SK-MEL-5 (cell line): ENCODE results near the gene FLRT1. TPM values are rescaled to one million over a fixed set of nuclear protein-coding genes. Genes with fewer than 3 reads are reported as not detected.

Experiments
- DNase-seq: peaks from one replicate; pipeline ENCODE4 v3.0.0-alpha.2; 2016; ENCODE audit warnings: low read depth, low spot score
- in situ Hi-C: cut with HindIII; loops from 2 replicates; pipeline ENCODE4 v1.10.0; 2016; ENCODE audit warnings: low sequenced_read_pairs, high pct_unique_total_duplicates, low pct_unique_long_range_greater_than_20kb
- polyA plus RNA-seq, 2 experiments: library from polyadenylated mRNA; depleted of rRNA; stranded (reverse); fragments of >200 nt; gene quantifications; 2 replicates each; pipeline ENCODE4 v1.2.3, GENCODE V29; 2015
- total RNA-seq: library from RNA; depleted of rRNA; stranded (reverse); fragments of >200 nt; shearing (Covaris generic); gene quantifications from 2 replicates; pipeline ENCODE4 v1.2.3, GENCODE V29; 2014; rRNA removed

The FLRT1 gene, protein sequence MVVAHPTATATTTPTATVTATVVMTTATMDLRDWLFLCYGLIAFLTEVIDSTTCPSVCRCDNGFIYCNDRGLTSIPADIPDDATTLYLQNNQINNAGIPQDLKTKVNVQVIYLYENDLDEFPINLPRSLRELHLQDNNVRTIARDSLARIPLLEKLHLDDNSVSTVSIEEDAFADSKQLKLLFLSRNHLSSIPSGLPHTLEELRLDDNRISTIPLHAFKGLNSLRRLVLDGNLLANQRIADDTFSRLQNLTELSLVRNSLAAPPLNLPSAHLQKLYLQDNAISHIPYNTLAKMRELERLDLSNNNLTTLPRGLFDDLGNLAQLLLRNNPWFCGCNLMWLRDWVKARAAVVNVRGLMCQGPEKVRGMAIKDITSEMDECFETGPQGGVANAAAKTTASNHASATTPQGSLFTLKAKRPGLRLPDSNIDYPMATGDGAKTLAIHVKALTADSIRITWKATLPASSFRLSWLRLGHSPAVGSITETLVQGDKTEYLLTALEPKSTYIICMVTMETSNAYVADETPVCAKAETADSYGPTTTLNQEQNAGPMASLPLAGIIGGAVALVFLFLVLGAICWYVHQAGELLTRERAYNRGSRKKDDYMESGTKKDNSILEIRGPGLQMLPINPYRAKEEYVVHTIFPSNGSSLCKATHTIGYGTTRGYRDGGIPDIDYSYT
- total RNA-seq: not detected in 2 replicates
- 0.02 TPM in 1 of 2 replicates, not detected in the other for polyA plus RNA-seq (2015; cell fraction: cytosol; rRNA removed)
- not detected in 2 replicates for polyA plus RNA-seq (2015; cell fraction: nucleus; rRNA removed)

DNA sequence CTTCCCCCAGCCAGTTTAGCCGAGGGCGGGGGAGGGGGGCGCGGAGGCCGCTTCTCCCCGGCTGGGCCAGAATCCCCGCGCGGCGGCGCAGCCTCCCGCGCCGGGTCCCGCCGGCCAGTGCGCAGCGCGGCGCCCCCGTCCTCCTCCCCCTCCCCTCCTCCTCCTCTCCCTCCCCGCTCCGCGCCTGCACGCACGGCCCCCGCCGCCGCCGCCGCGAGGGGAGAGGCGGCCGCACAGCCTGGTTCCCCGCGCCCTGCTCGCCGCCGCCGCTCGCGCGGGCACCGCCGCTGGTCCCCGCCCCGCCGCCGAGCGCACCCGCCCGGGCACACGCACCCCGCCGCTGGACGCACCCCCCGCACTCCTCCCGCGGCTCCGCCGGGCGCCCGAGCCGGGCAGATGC lies at the start of gene FLRT1:
Gene FLRT1 (plus strand): TSS at position 356 of the 400 bp plus-strand sequence. CDS start 80,337 bp downstream, outside the sequence.
- in situ Hi-C loops: no loop called here
- DNase-seq: no peak

- in situ Hi-C loops: no loop called here
- DNase-seq: peak; percentile 91
Observed at GRCh38 chr11:63986156-63986931, 49.4 kb upstream of the FLRT1 start, which contains the start of gene OTUB1. OTUB1 (plus strand) TSS chr11:63986438; CDS start chr11:63986457, 19 bp downstream.

DNA sequence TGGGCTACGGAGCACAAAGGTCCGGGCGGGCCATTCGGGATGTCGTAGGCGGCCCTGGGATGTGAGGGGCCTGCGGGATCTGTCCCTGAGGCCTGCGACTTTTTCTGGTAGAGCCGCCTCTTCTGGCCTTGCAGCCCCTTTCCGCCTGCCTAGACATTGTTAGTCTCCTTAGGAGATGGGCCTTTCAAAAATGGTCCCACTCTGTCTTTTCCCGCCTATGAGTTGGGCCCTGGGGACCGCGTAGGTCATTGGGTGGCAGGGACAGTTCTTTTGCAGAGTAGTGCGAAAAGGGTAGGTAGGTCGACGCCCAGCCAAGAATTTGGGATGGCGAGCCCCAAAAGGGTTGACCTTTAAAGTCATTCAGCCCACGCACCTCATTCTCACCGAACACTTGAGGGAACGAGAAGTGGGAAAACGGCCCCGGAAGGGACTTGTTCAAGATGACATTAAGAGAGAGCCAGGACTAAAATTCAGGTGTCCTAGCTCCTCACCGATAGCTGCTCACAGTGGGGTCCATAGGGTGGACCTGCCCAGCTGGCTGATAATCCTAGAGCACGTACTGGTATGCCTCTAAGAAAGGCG lies 48.7 kb upstream of the FLRT1 start:
- in situ Hi-C loops: no loop called here
- DNase-seq: no peak

DNA sequence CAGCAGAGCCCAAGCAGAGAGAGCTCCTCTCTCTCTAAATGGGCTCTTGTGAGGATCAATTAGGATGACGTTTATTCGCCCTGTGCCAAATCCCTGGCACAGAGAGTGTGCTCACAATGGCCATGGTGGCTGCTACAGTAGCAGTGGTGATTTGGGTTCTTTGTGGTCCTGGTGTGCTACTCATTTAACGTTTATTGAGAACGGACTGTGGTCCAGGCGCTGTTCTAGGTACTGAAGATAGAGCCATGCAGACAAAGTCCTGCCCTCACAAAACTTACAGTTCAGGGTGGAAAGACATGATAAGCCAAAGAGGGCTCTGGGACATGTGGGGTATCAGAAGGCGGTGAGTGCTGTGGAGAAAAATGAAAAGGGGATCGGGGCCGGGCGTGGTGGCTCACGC lies 44.2 kb upstream of the FLRT1 start:
- in situ Hi-C loops: no loop called here

GRCh38 chr11:63993100-63993499 lies 42.6 kb upstream of the FLRT1 start:
- in situ Hi-C loops: no loop called here
- DNase-seq: no peak

More for the DNA sequence above, 44.2 kb upstream of the FLRT1 start:
- DNase-seq: no peak

DNA sequence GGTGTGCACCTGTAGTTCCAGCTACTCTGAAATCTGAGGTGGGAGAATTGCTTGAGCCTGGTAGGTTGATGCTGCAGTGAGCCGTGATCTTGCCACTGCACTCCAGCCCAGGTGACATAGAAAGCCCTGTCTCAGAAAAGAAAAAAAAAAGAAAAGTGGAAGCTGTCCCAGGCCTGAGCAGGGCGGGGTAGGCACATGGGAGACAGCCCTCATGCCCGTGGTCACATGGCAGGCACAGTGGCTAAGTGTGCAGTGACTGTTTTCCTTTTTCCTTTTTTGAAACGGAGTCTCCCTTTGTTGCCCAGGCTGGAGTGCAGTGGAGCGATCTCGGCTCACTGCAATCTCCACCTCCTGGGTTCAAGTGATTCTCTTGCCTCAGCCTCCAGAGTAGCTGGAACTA lies 41.7 kb upstream of the FLRT1 start:
- DNase-seq: no peak
- in situ Hi-C loops: no loop called here

DNA sequence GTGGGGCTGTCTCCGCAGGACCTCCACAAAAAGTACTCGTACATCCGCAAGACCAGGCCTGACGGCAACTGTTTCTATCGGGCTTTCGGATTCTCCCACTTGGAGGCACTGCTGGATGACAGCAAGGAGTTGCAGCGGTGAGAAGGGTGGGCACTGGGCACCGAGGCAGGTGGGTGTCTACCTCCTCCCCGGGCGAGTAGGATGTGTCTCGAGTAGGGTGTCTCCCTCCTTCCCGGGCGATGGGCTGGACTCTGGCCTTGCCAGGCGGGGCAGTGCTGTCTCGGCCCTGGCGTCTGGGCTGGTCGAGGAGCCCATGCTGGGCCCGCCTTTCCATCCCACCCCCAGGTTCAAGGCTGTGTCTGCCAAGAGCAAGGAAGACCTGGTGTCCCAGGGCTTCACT lies 39.2 kb upstream of the FLRT1 start:
- in situ Hi-C loops: no loop called here
- no peak for DNase-seq

GRCh38 chr11:63997104-63997700 lies 38.5 kb upstream of the FLRT1 start:
- in situ Hi-C loops: no loop called here
- no peak for DNase-seq

GRCh38 chr11:63997801-63998337 lies 37.9 kb upstream of the FLRT1 start:
- in situ Hi-C loops: no loop called here
- no peak for DNase-seq

GRCh38 chr11:63998558-63999348 lies 37.0 kb upstream of the FLRT1 start:
- in situ Hi-C loops: no loop called here

GRCh38 chr11:63999349-64000025 lies 36.2 kb upstream of the FLRT1 start:
- DNase-seq: no peak
- in situ Hi-C loops: no loop called here

More at GRCh38 chr11:63998558-63999348, 37.0 kb upstream of the FLRT1 start:
- DNase-seq: no peak

DNA sequence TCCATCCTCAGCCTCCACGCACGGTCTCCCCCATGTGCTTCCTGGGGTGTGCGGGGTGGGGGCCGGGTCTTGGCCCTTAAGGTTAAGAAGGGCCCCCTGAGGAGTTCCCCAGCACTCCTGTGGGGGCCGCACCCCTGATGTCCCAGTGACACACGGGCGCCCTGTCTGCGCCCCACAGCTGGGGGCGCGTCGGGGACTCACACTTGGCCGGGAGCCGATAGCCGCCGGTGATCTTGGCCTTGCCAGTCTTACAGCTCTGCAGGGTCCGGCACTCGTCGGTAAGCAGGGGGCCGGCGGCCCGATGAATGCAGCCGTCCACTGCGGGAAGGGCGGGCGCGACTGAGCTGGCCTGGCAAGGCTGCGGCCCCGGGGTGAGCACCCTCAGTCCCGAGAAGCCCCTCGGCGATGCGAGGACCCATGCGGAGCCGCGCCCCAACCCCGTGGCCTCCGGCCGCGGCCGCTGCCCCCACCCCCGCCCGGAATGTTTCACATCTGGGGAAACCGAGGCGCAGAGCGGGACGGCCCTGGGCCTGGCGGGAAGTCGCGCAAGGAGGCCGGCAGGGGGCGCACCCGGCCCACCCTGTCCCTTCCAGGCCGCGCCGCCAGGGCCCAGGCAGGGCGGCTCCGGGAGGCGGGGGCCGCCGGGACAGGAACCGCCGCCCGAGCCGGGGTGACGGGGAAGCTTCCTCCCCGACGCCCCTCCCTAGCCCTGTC lies 35.5 kb upstream of the FLRT1 start:
- in situ Hi-C loops: no loop called here
- no peak for DNase-seq

DNA sequence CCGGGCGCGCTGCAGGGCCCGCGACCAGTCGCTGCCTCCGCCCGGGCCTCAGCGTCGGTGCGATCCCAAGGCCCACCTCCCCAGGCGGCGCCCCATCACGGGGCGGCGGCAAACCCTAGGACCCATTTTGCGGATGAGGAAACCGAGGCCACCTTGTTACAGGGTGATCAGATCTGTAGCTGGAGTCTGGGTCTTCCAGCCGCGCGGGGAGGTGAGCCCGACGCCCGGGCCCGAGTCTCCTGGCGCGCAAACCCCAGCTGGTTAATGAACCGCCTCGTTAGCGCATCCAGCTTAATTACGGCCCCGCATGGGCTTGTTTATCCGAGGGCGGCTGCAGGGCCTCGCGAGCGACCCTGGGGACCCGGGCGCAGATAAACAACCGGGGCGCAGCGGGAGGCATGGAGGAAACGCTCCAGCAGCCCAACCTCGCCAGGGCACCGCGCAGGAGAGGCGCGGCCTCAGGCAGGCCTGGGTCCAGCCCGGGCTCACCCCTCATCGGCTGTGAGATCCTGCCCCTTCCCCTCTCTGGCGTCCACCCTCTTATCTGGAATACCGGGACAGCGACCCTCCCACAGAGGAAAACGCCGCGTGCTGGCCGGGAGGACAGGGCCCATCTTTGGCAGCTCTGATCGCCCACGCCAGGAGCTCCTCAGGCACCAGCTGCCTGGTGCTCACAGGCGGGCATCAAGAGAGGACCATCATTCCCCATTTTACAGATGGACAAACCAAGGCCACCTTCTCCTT lies 34.8 kb upstream of the FLRT1 start:
- no peak for DNase-seq
- in situ Hi-C loops: no loop called here

DNA sequence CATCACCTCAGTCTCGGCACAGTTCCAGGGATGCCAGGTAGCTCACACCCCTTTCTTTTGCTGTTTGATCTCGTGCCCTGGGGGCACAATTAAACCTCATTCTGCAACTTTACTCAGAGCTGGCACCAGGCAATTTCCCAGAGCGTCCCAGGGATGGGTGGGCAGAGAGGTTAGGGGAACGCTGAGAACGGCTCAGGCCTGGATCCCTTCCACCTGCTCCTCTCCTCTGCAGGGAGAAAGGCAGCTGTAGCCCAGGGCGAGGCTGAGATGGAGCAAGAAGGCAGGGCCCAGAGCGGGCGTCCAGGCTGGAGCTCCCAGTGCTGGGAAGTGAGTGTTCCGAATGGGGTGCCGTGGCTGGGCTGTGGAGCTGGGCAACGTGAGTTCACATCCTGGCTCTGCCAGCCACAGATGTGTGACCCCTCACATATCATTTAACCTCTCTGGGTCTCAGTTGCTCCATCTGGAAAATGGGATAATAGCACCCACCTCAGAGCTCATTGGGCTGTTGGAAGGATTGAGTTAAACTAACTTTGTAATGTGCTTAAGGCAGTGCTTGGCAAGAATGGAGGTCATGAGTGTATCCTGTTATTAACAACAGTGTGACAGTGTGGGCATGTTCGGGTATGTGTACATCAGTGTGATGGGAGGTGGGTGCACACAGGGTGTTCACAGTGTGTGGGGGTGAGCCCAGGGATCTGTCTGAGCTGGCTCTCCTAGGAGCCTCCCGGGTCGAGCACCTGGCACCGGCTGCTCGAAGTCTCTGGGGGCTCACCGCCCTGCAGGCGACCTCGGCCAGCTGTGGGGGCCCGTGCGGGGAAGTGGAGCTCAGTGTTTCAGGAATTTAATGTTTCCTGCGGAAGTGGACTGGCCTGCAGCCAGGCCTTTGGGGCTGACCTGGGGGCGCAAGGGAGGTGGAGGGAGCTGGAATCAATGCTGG lies 34.0 kb upstream of the FLRT1 start:
- no peak for DNase-seq
- in situ Hi-C loops: no loop called here
